ENCODE results near the gene EXOC6. TPM values are rescaled to one million over a fixed set of nuclear protein-coding genes. Genes with fewer than 3 reads are reported as not detected.
"Not testable (repeated sequence)": the region's sequence is repeated elsewhere in the genome, so short reads cannot be mapped to it uniquely, and the experiment has no call there.

EXOC6 gene
- total and polyA plus RNA-seq, 2 of the 13 experiments (the other 11 are each of a cell fraction or from before 2014, with no cell fraction given) = 22.2 to 29.2 TPM

DNA sequence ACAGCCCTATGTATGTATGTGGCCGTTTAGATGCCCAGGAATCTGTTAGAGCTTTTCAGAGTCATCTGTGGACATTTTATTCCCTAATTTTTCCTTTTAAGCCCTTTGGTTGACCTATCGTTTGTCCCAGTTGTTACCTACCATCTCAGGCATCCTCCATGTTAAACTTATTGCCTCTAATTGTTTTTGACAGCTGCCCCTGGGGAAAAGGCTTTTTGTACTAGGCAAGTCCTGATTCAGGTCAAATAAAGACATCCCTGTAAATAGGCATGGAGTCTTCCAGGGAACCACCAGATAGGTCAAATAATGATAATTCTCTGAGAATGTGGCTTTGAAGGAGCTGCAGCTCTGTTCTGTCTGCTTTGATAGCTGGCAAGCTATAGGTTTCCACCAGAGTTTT, 124.6 kb downstream of the EXOC6 start:
- DNase-seq (ENCODE audit: low spot score) (no peak), ATAC-seq (no peak), FAIRE-seq (no peak)
- intact Hi-C loops (cut with micrococcal nuclease; ENCODE audit: unreplicated experiment) = no loop called here
- TF ChIP-seq ZNF264 (CRISPR knock-in tag; IDR thresholded peaks at IDR 0.05) = no peak
- TF ChIP-seq MEIS1 (CRISPR knock-in tag; IDR thresholded peaks at IDR 0.05; ENCODE audit: borderline replicate concordance) = no peak
- TF ChIP-seq ZNF430 (CRISPR knock-in tag; IDR thresholded peaks at IDR 0.05) = no peak
- TF ChIP-seq ZNF75D (CRISPR knock-in tag; IDR thresholded peaks at IDR 0.05; ENCODE audit: borderline replicate concordance) = no peak
- TF ChIP-seq, protein P1, sequence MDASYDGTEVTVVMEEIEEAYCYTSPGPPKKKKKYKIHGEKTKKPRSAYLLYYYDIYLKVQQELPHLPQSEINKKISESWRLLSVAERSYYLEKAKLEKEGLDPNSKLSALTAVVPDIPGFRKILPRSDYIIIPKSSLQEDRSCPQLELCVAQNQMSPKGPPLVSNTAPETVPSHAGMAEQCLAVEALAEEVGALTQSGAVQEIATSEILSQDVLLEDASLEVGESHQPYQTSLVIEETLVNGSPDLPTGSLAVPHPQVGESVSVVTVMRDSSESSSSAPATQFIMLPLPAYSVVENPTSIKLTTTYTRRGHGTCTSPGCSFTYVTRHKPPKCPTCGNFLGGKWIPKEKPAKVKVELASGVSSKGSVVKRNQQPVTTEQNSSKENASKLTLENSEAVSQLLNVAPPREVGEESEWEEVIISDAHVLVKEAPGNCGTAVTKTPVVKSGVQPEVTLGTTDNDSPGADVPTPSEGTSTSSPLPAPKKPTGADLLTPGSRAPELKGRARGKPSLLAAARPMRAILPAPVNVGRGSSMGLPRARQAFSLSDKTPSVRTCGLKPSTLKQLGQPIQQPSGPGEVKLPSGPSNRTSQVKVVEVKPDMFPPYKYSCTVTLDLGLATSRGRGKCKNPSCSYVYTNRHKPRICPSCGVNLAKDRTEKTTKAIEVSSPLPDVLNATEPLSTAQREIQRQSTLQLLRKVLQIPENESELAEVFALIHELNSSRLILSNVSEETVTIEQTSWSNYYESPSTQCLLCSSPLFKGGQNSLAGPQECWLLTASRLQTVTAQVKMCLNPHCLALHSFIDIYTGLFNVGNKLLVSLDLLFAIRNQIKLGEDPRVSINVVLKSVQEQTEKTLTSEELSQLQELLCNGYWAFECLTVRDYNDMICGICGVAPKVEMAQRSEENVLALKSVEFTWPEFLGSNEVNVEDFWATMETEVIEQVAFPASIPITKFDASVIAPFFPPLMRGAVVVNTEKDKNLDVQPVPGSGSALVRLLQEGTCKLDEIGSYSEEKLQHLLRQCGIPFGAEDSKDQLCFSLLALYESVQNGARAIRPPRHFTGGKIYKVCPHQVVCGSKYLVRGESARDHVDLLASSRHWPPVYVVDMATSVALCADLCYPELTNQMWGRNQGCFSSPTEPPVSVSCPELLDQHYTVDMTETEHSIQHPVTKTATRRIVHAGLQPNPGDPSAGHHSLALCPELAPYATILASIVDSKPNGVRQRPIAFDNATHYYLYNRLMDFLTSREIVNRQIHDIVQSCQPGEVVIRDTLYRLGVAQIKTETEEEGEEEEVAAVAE (CRISPR knock-in tag; IDR thresholded peaks at IDR 0.05; ENCODE audit: borderline replicate concordance) = no peak
- TF ChIP-seq TRAFD1 (CRISPR knock-in tag; IDR thresholded peaks at IDR 0.05; ENCODE audit: borderline replicate concordance) = no peak
- TF ChIP-seq, protein P2, sequence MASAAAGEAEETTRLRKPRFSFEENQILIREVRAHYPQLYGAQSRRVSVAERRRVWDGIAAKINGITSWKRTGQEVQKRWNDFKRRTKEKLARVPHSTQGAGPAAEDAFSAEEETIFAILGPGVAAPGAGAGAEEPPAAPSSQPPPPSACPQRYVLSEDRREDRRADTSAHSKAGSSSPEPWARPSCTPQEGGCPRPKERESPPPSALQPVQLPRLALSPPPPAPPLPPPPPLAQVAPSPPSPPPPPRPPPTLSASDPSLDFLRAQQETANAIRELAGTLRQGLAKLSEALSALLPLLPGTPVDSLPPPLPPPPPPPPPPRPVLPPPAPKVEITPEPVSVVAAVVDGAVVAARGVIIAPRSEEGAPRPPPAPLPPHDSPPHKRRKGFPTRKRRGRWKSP (CRISPR knock-in tag; IDR thresholded peaks at IDR 0.05) = no peak
- H3K9me3 ChIP-seq (ENCODE audit: low read length) = no peaks in the 10 kb centered on the region
- H3K4me2 ChIP-seq (ENCODE audit: low read depth, low read length) = no peak overlapping the region
- H3K79me2 ChIP-seq (ENCODE audit: insufficient read depth, low read length) = no peaks in the 10 kb centered on the region
- POLR2A ChIA-PET = no interaction called here
- no peak overlapping the region for H3K4me3 ChIP-seq (replicated peaks in 1 of 3; ENCODE audit: insufficient read depth in 1 of 3, low read depth in 2 of 3, low read length in 3 of 3)
- H3K9ac ChIP-seq (ENCODE audit: insufficient read depth, low read depth, low read length) = no peak overlapping the region
- BruUV-seq (replicated peaks) = no TSS peak
- H2AFZ ChIP-seq (ENCODE audit: low read length) = no peak overlapping the region
- in situ Hi-C loops (cut with HindIII; ENCODE audit: extremely low pct_ligation_motif_present, low pct_unique_long_range_greater_than_20kb) = no loop called here
- WGBS (ENCODE audit: low lambda C conversion rate) = 87% methylated on average over 2 of the region's 2 CpGs
- H4K20me1 ChIP-seq (ENCODE audit: insufficient read depth, low read length) = no peaks in the 10 kb centered on the region
- H3K27ac ChIP-seq (ENCODE audit: extremely low read length, insufficient read depth, low read length) = no peak overlapping the region
- no peaks in the 10 kb centered on the region for H3K27me3 ChIP-seq (ENCODE audit: control insufficient read depth in 1 of 2, insufficient read depth in 2 of 2, low read length in 2 of 2)
- H3K4me1 ChIP-seq (ENCODE audit: insufficient read depth, low read length) = peaks cover 11% of the 10 kb centered on the region
- CTCF ChIA-PET (ENCODE audit: low intra/inter-chr PET ratio, low total read pairs) = no interaction called here
- no peaks in the 10 kb centered on the region for H3K36me3 ChIP-seq (replicated peaks in 1 of 2; ENCODE audit: control insufficient read depth in 1 of 2, insufficient read depth in 2 of 2, low read length in 2 of 2)

DNA sequence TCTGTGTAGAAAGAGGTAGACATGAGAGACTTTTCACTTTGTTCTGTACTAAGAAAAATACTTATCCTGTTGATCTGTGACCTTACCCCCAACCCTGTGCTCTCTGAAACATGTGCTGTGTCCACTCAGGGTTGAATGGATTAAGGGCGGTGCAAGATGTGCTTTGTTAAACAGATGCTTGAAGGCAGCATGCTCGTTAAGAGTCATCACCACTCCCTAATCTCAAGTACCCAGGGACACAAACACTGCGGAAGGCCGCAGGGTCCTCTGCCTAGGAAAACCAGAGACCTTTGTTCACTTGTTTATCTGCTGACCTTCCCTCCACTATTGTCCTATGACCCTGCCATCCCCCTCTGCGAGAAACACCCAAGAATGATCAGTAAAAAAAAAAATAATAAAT, 128.0 kb downstream of the EXOC6 start:
- H3K79me2 ChIP-seq (ENCODE audit: insufficient read depth, low read length); H3K27me3 ChIP-seq (ENCODE audit: control insufficient read depth in 1 of 2, insufficient read depth in 2 of 2, low read length in 2 of 2); H3K36me3 ChIP-seq (replicated peaks in 1 of 2; ENCODE audit: control insufficient read depth in 1 of 2, insufficient read depth in 2 of 2, low read length in 2 of 2); H2AFZ ChIP-seq (ENCODE audit: low read length); H3K4me2 ChIP-seq (ENCODE audit: low read depth, low read length); intact Hi-C loops (cut with micrococcal nuclease; ENCODE audit: unreplicated experiment); FAIRE-seq; POLR2A ChIA-PET; ATAC-seq; BruUV-seq (replicated peaks); H3K9ac ChIP-seq (ENCODE audit: insufficient read depth, low read depth, low read length); CTCF ChIA-PET (ENCODE audit: low intra/inter-chr PET ratio, low total read pairs); in situ Hi-C loops (cut with HindIII; ENCODE audit: extremely low pct_ligation_motif_present, low pct_unique_long_range_greater_than_20kb); H3K4me3 ChIP-seq (replicated peaks in 1 of 3; ENCODE audit: insufficient read depth in 1 of 3, low read depth in 2 of 3, low read length in 3 of 3); H3K27ac ChIP-seq (ENCODE audit: extremely low read length, insufficient read depth, low read length); H3K9me3 ChIP-seq (ENCODE audit: low read length); DNase-seq (ENCODE audit: low spot score); H4K20me1 ChIP-seq (ENCODE audit: insufficient read depth, low read length): not testable (repeated sequence)
- H3K4me1 ChIP-seq (ENCODE audit: insufficient read depth, low read length) = peaks cover 11% of the 10 kb centered on the region
- WGBS (ENCODE audit: low lambda C conversion rate) = 96% methylated on average over 1 of the region's 5 CpGs
